Non-pigmented ciliary epithelial cell (primary cell): ENCODE results near the gene SERTAD4.

Experiments
- DNase-seq: peaks from one replicate; pipeline ENCODE4 v3.0.0-alpha.2; 2010; ENCODE audit warnings: low read depth

SERTAD4 gene

DNA sequence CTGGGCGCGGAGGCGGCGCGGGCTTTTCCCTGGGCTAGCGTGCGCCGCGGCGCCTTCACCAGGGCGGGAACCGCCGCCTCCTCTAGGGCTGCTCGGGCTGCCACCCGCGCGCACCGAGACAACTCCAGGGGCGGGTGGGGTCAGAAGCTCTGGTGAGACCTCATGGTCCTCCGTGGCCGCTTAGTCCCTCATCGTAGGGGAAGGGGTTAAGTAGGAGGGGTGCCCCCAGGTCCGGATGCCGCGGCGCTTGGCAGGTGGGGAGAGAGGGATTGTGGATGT is 559 bp downstream of the SERTAD4 start:
- no peak for DNase-seq

DNA sequence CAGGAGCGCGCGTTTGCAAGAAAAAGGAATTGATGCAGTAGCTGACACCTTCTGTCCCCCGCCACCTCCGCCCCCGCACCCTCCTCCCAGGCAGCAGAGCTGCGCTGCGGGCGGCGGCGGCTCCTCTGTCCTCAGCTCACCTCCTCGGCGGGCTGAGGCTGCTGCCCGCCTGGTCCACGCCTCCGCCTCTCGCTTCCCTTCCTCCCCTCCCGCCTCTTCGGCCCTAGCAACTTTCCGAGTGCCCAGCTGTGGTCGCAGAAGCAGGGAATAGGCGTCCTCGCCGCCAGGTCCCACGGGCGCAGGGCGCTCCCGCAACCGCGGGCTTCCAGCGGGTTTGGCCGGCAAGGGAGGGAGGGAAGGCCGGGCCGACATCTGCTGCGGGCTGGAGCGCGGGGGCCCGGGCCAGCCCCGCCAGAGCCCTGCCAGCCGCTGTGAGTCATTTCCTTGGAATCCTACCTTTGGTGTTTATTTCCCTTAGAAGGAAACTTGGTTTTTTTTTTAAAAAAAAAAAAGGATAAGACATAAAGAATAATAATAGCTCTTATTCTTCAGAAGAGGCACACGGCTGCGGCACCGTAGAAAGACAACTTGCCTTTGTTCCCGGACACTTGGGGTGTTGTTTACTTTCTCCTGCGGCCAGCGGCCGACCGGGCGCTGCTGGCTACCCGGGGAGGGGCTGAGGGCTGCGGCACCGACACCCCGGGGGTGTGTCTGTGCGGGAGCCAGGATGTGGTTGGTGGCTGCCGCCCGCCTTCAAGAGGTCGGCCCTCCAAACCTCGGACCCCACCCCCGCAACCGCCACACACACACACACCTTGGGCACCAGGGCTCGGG is 1.1 kb downstream of the SERTAD4 start:
- DNase-seq, result no peak

DNA sequence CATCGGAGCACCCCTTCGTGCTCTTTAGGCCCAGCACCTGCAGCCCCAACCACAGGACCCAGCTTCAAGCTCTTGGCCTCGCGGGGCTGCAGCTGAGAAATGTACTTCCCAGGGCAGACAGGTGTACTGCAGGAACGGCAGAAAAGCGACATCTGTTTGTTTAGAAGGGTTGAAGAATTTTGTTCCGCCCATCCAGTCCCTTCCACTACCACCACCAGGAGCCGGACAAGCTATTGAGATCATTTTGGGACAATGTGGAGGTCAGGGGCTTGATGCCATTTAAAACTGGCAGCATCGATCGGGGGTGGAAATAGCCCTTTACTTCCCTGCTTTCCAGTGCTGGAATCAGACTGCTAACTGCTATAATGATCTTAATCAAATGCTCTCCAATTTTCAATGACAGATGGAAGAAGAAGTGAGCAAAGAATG is 1.7 kb downstream of the SERTAD4 start:
- DNase-seq, result no peak

DNA sequence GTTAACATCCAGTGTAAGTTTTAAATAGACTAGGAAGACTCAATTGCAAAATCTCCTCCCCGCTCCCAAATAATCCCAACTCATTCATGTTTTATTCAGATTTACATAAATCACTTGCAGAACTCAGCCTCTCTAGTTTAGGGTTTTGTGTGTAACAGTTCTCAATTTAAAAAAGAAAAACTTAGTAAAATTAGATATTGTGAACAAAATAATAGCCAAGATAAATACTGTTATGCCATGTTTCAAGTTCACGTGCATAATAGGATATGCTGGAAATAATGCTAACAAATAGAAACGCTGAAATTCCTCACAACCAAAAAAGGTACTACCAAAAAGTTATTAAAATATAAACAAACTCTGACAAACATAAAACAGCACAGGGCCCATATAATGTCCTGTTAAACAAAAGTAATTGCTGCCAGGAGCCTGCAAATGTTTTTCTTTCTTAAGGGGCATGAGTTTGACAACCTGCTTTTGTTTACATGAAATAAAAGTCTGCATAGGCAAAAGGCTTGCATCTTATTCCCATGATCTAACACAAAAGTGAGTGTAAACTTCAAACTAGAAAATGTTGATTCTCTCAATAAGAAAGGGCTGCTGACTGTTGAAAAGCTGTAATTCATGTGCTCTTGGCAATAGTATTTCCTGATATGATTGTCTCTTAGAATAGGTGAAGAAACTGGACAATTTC is 2.9 kb downstream of the SERTAD4 start:
- no peak for DNase-seq

DNA sequence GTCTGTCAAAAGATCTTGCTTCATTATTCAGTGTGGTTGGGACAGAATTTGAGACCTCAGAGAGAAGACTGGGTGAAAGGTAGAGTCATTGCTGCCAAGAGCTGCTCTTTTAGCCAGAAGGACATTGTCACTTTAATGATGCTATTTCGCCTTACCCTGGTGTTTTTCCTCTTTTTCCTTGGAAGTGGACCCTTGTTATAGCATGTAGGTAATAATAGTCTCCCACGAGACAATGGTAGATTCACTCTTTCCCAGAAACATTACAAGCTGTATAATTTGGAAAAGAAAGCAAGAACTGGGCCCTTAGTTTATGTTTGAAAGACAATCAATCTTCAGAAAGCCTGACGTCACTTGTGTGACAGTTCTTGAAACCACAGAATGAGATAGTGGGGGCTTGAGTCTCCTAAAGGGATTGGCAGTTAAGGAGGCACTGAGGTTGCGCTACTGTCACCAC is 3.8 kb downstream of the SERTAD4 start:
- DNase-seq, result no peak

DNA sequence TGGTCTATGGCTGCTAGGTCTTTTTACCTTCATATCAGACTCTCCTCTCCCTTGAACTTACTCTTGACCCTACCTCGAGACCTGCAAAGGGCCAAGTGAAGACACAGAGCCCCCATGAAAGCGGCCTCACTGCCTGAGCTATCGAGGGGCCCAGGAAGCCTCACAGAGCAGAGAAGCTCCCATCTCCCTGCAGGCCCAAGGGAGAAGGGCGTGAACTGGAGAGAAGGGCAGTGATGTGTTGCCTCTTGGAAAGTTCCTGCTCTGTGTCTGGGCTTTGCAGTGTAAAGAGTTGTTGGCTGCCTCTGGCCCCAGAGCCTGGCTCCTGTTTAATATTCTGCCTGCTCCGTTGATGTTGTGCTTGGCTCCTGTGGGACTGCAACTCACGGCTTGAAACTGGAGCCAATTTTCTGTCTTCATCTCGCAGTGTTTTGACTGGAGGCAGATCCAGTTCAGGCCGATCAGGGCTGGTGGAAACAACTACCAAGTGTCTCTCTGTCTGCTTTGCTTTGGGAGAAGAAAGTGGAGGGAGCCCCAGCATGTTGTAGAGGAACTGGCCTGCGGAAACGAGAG is 4.3 kb downstream of the SERTAD4 start:
- DNase-seq, result no peak

DNA sequence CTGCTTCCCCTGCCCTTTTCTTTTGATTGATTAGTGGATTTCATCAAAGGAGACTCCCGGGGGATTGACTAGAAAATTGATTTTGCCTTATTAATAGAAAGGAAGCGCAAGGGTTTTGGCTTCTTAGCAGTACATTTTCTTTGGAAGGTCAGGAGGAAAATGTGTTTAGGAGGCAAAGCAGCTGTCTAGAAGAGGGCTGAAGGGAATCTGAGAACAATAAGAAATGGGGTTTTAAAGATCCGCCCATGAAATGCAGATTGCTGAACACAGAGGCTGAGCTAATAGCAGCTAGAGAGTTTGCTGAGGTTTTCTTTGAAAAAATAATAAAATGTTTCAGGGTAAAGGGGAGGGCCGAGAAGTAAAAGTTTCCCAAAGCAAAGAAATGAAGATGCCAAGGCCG is 4.9 kb downstream of the SERTAD4 start:
- no peak for DNase-seq

DNA sequence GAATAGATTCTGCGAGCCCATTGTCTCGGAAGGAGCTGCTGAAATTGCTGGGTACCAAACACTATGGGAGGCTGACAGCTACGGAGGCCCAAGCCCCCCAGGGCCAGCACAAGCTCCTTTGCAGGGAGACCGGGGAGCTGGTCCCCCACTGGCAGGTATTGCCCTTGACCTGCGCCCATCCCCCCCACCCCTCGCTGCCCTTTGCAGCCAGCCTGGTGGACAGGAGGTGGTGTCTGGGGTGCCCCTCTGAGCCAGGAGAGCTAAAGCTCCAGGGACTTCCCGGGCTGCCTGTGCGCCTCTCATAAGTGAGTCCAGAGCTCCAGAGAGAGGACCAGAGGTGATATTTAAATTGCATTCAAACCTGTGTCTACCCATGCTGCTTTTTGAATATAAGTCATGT is 5.4 kb downstream of the SERTAD4 start:
- no peak for DNase-seq

DNA sequence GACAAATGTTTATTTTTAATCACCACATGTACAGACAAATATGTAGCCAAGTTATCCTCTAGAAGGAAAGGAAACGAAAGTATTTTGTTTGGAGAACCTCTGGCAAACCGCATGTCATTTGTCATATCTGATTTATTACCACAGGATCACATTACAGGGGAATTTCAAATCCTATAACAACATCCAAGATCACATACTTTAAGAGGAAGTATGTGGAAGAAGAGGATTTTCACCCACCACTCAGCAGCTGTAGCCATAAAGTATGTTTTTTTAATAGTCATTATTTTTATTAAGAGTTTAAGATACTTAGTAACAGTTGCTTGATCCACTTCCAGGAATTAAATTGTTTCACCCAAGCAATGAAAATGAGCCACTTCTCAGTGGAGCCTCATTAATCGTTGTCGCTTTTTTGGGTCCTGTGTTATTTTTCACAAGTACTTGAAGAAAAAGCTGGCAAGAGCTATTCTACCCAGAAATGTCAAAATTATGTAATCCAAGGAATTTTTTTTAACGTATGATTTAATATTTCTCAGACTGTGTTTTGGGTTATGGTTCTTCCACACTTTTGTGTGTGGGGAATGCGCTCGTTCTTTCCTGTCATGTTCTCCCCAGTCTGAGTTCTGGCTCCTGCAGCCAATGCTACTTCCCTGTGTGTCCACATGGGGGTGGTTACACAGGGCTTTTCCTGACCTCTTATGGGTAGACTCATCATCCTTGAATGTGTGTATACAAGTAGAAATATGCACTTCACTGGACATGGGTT is 6.9 kb downstream of the SERTAD4 start:
- DNase-seq, result peak; percentile 89

DNA sequence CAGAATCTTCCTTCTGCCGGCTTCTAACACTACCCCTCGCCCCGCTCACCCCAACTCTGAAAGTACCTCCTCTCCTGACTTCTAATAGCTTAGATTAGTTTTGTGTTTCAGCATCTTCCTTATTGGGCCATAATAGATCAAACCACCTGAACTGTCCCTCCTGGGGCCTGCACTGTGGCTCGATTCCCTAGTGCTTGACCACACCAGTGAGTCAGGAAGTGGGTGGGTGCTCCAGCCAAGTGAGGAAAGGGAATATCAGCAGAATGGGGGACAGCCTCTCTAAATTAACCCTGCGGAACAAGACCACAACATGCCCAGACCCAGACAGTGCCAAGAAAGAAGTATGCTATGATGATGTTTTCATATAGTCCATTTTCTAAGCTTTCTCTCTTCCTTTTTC is 8.5 kb downstream of the SERTAD4 start:
- no peak for DNase-seq

DNA sequence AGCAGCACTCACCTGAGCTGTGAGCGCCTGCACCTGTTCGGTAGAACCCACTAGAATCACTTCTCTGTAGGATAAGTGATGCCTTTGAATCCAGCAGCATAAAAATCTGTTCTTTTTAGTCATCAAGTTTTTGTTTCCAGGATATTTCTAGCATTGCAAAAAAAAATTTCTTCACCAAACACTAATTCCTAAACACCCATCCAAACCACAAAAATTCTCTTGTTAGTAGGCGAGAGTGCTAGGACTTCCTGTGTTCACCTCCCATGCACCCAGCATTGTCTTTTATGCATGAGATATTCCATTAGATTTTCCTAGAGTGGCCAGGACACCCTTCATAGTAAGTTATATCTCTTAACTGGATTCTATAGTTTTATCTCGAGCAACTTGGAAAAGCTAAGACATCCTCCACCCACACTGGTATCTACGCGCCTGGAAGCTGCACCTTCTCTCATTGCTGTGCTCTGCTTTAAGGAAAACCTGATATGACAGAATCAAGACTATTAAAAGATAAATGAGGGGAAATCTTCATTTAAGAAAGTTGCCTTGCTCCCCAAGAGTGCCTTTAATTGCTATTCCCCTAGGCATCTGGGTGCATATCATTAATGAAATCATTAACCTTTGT is 12.3 kb downstream of the SERTAD4 start:
- no peak for DNase-seq

DNA sequence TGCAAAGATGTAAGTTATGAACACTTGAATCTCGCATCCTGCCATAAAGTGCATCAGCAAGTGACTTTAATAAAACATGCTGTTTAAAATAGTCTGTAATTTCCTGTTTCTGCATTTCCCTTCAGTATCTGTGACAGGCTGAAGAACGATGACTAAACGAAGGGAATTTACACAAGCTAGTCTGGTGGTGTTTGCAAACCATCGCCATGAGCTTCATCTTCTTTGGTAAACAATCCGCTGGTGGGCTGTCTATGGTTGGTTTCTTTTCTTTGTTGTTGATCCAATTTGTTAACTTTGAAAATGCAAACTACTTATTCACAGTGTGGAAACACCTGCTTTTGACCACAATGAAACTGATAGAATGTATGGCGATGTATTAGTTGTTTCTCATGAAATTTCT is 13.9 kb downstream of the SERTAD4 start:
- no peak for DNase-seq

DNA sequence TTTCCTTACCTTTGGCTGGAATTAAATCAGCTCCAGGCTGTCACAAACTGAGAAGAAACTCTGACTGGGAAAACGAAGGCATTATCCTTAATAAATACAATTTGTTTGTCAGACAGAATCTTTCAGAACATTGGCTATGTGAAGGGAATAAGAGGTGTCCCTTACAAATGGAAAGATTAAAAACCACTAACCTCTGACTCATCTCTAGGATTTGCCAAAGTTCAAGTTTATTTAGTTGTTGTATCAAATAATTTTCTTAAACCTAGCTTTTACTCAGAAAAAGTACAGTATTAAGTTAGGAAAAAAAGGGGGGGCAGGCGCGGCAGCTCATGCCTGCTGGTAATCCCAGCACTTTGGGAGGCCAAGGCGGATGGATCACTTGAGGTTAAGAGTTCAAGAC is 15.7 kb downstream of the SERTAD4 start:
- no peak for DNase-seq

DNA sequence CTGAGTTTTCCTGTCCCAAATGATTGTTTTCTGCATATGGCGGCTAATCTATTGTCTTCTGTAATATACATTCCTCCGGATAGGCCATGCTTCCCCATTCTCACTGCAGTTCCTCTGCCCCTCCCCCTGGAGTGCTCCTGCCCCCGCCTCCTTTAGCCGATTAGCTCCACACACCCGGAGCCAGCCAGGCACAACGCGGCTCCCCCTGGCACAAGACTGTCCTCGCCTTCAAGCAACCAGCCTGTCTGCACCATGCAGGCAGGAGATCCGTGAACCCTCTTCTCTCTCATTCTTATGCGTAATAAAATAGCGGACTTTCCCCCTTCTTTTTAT is 18.0 kb downstream of the SERTAD4 start:
- DNase-seq, result no peak

DNA sequence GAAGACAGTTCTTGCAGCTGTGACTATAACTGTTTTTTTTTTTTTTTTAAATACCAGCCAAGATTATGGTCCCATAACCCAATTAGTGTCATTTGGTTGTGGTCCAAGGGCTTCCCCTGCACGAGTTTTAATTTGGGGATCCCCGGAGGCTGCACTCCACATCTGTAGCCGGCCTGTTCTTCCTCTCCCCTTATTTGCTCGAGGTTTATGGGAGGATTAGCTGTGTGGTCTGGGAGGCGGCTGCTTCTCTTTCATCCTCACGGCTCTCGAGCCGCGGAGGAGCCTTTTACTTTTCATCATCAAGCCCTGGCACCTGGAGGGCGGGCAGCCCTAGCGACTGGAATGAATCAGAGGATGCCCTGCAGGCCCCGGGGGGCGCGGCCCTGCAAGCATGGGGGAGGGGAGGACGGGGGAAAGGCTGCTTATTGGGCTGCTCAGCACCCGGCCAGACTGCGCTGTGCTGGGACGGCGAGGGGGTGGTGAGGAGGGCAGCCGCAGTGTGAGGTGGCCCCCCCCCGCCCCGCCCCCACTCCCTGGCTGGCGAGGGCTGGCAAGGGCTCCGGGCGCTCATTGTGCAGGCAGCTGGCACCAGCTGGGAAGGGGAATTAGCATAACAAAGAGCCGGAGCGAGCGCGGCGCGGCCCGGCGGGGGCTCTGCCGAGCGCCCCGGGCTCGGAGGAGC is 18.5 kb downstream of the SERTAD4 start:
- DNase-seq, result no peak

DNA sequence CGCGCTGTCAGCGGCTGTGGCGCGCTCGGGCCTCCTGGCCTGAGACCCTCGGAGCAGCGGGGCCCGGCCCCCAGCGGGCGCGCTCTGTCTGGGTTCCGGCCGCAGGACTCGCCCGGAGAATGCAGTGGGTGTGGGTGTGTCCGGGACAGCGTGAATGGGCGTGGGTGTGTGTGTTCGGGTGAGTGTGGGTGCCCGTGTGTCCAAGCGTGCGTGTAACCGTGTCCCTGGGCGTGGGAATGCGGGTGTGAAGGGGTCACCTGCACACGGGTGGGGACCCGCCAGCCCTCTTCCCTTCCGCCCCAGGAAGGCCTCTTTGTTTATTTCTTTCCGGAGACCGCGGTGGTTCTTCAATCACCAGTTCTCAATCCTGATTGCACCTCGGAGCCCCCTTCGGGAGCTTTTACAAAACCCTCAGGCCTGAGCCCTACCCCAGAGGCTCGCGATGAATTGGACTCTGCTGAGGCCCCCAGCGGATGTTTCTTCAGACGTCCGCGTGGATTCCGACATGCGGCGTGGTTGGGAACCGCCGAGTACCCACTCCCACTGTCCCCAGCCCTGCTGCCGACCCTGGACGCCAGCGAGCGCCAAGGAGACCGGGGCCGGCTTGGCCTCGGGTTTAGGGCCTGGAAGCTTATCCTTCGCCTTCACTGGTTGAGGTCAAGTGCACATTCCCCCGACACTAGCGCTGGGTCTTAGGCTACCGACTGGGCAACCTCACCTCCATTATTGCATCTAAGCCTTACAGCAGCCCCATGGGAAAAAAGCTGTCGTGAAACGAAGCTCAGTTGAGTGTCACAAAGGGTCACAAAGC is 19.3 kb downstream of the SERTAD4 start:
- DNase-seq, result no peak

DNA sequence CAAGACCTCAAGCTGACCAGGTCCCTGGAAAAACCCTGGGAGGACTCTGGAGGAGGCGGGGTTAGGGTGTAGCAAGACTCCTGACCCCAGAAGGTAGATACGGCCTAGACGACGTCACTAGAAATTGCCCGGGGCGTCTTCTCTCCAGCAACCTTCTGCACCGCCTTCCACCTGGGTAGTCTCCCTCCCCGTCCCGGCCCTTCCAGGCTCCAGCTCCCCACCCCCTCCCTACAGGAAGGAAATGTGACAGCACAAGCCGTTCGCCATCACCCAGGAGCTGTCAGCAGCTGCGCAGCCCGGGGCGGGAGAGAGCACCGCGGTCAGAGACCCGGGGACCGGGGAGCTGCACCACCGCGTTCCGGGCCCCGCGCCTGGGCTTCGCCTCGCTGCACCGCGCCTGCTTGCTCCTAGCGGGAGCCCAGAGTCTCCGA is 20.0 kb downstream of the SERTAD4 start:
- DNase-seq, result no peak

DNA sequence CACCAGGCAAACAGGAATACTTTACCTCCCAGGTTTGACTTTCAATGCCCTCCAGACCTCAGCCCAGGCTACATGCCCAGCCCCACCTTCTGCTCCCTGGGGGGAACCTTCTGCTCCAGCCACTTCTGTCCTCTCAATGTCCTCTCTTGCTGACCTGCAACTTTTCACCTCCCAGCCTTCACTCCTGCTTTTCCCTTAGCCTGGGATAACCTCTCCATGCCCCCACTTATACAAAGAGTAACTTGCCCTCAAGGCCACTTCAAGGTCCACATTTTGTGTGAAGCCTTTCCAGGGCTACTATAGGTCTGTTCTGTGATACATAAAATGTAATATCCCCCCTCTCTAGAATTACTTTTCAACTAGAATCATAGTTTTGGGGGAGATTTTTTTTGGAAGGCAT is 21.7 kb downstream of the SERTAD4 start:
- no peak for DNase-seq

DNA sequence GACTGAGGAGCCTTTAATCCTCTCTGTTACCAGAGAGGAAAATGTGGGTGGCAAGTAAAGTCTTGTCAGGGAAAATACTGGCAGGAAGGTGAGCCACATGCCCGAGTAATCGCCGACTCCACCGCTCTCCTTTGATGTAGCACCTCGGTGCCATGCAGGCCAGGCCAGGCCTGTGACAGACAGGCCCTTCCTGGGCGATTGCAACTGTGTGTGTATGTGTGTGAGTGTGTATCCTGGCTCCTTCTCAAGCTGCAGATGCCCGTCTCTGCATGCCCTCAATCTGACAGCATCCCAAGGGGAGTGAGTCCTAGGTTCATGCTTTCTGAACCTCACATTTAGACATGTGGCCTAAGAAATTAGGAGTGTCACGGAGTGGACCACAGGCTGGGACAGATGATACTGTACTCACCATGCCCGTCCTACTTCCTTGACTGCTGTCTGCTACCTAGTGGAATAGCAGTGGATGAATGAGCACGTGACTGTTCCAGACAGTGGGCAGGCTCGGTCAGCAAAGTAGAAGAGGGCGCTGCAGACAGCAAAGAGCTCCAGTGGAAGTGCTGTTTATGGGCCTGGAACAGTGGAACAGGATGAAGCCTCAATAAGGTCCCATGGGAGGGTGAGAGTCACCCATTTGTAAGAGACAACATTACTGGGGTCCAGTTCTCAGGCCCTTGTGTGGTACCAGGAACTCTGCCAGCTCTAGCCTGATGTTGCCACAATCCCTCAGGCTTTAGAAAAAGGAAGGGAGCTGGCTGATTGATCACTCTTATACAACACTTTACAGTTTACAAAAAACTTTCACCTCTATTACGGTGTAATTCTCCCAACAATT is 25.3 kb downstream of the SERTAD4 start:
- no peak for DNase-seq

DNA sequence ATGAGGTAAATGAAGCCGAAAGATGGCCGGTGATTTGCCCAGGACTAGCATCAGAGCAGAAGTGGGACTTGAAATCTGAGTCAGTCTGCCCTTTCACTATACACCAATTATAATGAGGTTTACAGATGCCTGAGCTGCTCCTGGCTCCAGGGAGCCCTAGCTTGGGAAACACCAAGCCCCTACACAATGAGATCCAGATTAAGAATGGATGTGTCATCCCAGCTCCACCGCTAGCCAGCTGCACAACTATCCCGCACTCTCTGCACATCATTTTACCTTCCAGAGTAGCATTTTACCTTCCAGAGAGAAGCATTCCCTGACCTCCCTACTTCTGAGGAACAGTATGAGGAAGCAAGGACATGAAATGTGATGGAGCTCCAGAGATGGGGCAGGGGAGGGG is 27.0 kb downstream of the SERTAD4 start:
- no peak for DNase-seq
